ENCODE data around the gene NAGA. TPM values are rescaled to one million over a fixed set of nuclear protein-coding genes. Genes with fewer than 3 reads are reported as not detected.

The NAGA gene
- total and polyA plus RNA-seq, 9 of the 15 experiments (the other 6 are each of a cell fraction or from before 2014, with no cell fraction given) = 6.5 to 20.6 (median 17.4) TPM

DNA sequence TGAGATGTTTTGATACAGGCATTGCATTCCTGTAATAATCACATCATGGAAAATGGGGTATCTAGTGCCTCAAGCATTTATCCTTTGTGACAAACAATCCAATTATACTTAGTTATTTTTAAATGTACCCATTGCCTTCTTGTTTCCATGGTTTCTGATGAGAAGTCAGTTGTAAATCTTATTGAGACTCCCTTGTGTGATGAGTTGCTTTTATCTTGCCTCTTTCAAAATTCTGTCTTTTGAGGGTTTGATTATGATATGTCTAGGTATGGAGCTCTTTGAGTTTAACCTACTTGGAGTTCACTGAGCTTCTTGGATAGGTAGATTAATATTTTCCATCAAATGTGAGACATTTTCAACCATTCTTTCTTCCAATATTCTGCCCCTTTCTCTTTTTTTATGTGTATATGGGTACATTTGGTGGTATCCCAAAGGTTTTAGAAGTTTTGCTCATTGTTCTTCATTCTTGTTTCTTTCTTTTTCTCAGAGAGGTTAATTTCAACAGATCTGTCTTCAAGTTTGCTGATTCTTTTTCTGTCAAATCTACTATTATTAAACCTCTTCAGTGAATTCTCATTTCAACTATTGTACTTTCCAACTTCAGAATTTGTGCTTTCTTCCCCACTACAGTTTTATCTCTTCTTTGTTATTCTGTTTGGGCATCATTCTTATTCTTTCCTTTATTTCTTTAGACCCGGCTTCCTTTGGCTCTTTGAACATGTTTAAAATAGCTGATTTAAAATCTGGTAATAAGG is 13.7 kb downstream of the NAGA start:
- intact Hi-C loops (cut with micrococcal nuclease) (no loop called here), in situ Hi-C loops (cut with MboI) (no loop called here)
- Histone ChIP-seq H3K27ac (ENCODE audit: extremely low read depth, low read depth, low read length) (no peak overlapping the region), H3K27me3 (ENCODE audit: control insufficient read depth in 2 of 2, insufficient read depth in 2 of 2, low read length in 2 of 2) (no peaks in the 10 kb centered on the region), H3K79me2 (ENCODE audit: control insufficient read depth, insufficient read depth, low read length) (no peaks in the 10 kb centered on the region), H3K4me3 (no peak overlapping the region), H3K9me3 (replicated peaks; ENCODE audit: control insufficient read depth, insufficient read depth, low read depth, low read length) (no peaks in the 10 kb centered on the region; the same call in none of the 2 replicates), H3K4me2 (ENCODE audit: insufficient read depth, low read length) (no peak overlapping the region), H3K36me3 (ENCODE audit: control insufficient read depth, insufficient read depth, low read length) (peaks cover 24% of the 10 kb centered on the region; the same call in 2 of the 3 replicates), H3K4me1 (replicated peaks in 1 of 2; ENCODE audit: control insufficient read depth in 2 of 2, insufficient read depth in 2 of 2, low read length in 2 of 2) (no peaks in the 10 kb centered on the region), H3K9ac (ENCODE audit: insufficient read depth in 1 of 2, low read depth in 2 of 2, low read length in 2 of 2) (no peak overlapping the region), H3K9me1 (ENCODE audit: control insufficient read depth, insufficient read depth, low read length) (no peaks in the 10 kb centered on the region), H2AFZ (ENCODE audit: low read depth, low read length) (no peak overlapping the region), H4K20me1 (replicated peaks; ENCODE audit: control insufficient read depth, insufficient read depth, low read length) (no peaks in the 10 kb centered on the region)
- CTCF ChIA-PET (ENCODE audit: low intra/inter-chr PET ratio) = no interaction called here
- BruUV-seq (replicated peaks) = no TSS peak
- WGBS (ENCODE audit: insufficient coverage, low coverage, missing lambda C conversion rate) = 91% methylated on average over 1 of the region's 1 CpG
- POLR2A ChIA-PET = no interaction called here
- DNase-seq (ENCODE audit: extremely low read depth in 1 of 4, low spot score in 3 of 4) (no peak), FAIRE-seq (peak; percentile 29), ATAC-seq (no peak)
- TF ChIP-seq TRIM28 (IDR thresholded peaks at IDR 0.05) (peak; percentile 91), SP2 (IDR thresholded peaks at IDR 0.05; ENCODE audit: extremely low read depth, low read depth, low read length, poor library complexity, severe bottlenecking) (no peak), CBX5 (IDR thresholded peaks at IDR 0.05; ENCODE audit: borderline replicate concordance, low read depth) (peak; percentile 70; the same call in 1 of the 2 replicates), ZEB2 (IDR thresholded peaks at IDR 0.05) (0 out of 2 replicates have a peak, but pooled peaks have one; percentile 14)
- TF ChIP-seq, protein P1, sequence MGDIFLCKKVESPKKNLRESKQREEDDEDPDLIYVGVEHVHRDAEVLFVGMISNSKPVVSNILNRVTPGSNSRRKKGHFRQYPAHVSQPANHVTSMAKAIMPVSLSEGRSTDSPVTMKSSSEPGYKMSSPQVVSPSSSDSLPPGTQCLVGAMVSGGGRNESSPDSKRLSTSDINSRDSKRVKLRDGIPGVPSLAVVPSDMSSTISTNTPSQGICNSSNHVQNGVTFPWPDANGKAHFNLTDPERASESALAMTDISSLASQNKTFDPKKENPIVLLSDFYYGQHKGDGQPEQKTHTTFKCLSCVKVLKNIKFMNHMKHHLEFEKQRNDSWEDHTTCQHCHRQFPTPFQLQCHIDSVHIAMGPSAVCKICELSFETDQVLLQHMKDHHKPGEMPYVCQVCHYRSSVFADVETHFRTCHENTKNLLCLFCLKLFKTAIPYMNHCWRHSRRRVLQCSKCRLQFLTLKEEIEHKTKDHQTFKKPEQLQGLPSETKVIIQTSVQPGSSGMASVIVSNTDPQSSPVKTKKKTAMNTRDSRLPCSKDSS (IDR thresholded peaks at IDR 0.05; ENCODE audit: low read depth, partially characterized antibody) = peak; percentile 58

All from K562 (cell line).